Gastroesophageal sphincter (tissue), 3 donors: Measurements from ENCODE around the gene ACTL9.

Source experiments
- CTCF ChIP-seq, 4 experiments: fragments of 200-600 bp in 2 of 4; fragments of 450-650 bp in 2 of 4; sonication (generic) in 1 of 4; IDR thresholded peaks; one replicate each; pipeline ENCODE4 v1.5.1; 2017 to 2019; ENCODE audit warnings: antibody characterized with exemption in 4 of 4, mild to moderate bottlenecking in 2 of 4, moderate library complexity in 2 of 4
- POLR2A ChIP-seq, 2 donors: fragments of 450-650 bp; IDR thresholded peaks; one replicate each; pipeline ENCODE4 v1.6.1; 2017; ENCODE audit warnings: antibody characterized with exemption in 2 of 2, mild to moderate bottlenecking in 2 of 2, moderate library complexity in 1 of 2
- POLR2AphosphoS5 ChIP-seq: sonication (generic); formaldehyde crosslinking; IDR thresholded peaks from one replicate; pipeline ENCODE4 v1.6.1; 2017; ENCODE audit warnings: antibody characterized with exemption

- TF ChIP-seq POLR2A (IDR thresholded peaks at IDR 0.05) (no peak), CTCF (IDR thresholded peaks at IDR 0.05) (no peak), POLR2AphosphoS5 (no peak)
These were observed 2.4 kb upstream of the ACTL9 start for GRCh38 chr19:8700956-8701355.
